HG03025 (cell line): Measurements from ENCODE around the gene DRC1.

Experiments used
- ATAC-seq: cut with Tn5 transposase; IDR thresholded peaks from one replicate; pipeline ENCODE4 v1.9.1; 2021; ENCODE audit warnings: mild to moderate bottlenecking, moderate library complexity; ENCODE audit not compliant: unreplicated experiment, low FRiP score

The DRC1 gene

DNA sequence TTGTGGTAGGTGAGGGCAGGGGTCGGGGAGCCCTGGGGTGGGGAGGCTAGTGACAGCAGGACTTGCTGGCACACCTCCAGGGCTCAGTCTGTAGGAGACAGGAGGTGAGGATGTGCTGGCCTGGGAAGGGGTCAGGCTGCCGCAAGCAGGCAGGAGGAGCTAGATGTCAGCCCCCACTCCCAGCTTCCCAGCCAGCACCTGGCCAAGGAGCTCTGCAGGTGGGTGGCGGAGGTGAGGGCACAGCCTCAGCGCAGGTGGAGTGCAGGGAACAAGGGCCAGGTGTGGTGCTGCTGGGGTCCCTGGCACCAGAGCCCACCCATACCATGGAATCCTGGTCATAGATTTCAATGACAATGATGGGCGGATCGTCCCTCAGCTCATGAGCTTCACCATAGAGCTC is 73.3 kb downstream of the DRC1 start:
- no peak for ATAC-seq

DNA sequence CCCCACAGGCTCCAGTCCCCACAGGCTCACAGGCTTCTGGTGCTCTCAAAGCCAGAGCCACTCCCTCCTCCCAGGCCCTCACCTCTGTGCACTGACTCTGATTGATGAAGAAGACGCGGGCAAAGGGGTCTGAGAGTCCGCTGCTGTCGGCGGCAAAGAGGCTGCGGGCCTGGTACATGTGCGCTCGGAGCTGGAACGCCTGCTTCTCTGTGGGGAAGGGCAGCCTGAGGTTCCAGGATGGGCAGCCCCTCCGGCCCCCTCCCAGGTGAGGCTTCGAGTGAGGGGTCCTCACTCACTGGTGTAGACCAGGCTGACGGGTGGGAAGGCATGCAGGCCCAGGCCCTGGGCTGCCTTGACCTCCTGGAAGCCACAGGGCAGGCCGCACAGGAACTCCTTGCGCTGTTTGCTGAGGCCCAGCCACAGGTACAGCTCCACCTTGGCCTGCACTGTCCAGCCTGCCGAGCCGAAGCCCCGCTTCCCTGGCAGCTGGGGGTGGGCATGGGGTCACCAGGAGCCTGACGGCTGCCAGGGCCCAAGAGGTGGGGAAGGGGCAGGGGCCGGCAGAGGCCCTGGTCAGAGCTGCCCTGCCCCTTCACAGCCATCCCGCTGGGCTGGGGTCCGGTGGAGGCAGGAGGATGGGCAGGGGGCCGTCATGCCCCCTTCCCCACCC is 74.2 kb downstream of the DRC1 start:
- ATAC-seq = no peak

DNA sequence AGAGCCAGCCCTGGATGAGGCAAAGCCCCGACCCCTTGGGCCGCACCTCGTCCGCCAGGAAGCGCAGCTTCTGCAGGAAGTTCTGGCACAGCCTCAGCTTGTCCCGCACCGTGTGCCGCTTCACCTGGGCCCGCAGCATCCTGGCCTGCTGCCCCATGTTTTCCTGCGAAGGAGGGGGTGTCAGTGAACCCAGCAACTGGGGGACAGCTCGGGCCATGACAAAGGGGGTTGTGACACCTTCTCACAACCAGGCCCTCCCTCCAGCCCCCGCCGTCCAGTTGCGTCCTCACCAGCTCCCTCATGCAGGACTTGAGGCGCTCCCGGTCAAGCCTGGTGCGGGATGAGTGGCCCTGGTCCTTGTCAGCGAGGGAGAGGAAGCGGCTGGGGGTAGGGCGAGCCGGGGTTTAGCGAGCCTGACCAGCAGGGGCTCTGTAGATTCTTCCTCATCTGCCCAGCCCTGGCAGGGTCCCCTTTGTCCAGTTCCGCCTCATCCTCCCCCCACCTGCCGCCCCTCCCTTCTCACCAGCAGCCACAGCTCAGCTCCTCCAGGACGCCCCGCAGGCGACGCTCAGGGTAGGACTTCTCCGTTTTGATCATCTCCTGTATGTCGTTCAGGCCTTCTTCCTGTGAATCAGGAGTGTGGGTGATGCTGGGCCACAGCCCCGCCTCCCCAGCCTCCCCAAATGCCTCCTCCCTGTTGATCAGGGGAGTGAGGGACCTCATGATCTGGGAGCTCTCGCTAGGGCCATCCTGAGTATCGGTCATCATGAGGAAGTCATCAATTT is 75.6 kb downstream of the DRC1 start:
- ATAC-seq = no peak

DNA sequence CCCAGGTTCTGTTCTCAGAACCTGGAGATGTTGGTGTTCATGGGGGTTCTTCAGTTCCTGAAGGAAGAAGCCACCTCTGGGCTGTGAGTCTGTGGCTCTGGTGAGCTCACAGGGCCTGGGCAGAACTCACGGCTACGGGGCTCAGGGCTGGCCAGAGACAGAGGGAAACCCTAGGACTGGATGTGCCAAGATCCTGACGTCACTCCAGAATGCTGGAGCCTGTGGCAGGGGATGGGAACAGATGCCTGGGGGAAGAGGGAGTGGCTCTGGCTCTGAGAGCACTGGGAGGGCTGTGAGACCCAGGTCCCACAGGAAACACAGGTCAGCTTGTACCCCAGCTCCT is 76.2 kb downstream of the DRC1 start, which contains the start of gene OTOF:
Gene OTOF, minus strand, starts transcription at position 214 of the 343 bp plus-strand sequence.
- no peak for ATAC-seq

DNA sequence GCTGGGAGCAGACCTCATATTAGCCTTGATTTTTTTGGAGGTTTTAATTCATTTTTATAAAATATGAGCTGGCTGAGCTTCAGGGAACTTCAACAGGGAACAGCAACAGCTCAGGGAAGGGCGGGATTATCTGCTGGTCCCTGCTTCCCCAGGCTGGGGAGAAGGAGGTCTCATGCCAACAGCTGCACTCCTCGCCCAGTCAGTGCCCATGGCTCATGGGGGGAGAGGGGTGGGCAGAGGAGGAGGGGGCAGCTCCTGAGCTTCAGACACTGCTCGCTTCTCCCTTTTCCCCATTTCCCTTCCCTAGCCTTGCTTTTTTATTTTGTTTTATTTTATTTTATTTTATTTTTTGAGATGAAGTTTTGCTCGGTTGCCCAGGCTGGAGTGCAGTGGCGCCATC is 76.6 kb downstream of the DRC1 start:
- no peak for ATAC-seq

DNA sequence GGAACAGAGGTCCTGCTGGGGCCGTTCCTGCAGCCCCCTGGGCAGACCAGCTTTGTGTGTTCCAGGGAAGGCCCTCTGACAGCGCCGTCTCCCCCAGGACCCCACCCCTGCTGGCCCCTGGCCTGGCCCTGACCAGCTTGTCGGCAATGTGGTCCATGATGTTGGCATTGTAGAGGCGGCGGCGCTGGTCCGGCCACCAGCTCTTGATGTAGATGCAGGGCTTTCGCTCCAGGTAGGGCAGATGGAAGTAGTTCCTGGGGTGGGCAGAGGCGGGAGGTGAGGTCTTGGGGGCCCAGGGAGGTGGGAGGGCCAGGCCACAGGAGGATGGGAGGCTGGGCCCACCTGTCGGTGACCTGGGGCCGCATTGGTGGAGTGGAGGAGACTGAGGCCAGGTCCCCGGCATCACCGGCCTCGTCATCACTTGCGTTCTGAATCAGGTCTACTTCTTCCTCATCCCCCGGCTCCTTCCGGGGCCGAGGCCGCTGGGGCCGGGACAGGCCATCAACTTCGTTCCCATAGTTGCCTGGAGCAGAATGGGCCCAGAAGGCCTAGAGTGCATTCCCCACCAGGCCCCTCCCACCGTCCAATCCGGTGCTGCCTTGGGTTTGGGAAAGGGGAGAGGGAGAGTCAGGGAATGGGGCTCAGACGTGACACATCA is 77.5 kb downstream of the DRC1 start:
- no peak for ATAC-seq

DNA sequence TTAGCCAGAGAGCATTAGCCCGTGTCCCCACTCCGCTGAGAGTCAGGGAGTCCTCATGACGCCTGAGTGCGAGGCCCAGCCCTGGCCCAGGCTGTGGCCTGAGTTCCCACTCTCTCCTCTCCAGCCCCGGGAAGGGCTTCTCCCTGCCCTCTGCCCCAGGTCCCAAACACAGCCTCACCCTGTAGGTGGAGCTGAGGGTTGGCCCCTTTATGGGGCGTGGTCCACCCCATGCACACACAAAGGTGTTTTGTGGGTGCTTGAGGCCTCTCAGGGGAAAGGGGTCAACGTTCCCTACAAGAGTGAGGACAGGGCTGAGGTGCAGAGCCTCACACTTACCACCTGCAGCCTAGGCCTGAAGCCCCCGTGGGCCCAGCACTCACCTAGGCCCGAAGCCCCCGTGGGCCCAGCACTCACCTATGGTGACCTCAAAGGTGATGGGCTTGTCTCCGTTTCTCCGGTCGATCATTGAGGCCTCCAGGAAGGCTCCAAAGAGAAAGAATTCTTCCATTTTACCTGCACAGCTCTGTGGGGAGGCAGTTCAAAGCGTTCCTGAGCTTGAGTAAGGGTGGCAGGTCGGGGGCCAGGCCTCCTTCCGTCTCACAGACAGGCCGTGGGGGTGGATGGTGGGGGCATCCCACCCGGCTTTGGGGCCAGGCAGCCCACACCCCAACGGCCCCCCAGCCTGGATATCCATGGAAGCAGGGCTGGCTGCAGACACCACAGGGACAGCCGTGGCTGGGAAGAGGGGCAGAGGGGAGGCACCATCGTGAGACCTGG is 78.3 kb downstream of the DRC1 start:
- ATAC-seq = no peak

DNA sequence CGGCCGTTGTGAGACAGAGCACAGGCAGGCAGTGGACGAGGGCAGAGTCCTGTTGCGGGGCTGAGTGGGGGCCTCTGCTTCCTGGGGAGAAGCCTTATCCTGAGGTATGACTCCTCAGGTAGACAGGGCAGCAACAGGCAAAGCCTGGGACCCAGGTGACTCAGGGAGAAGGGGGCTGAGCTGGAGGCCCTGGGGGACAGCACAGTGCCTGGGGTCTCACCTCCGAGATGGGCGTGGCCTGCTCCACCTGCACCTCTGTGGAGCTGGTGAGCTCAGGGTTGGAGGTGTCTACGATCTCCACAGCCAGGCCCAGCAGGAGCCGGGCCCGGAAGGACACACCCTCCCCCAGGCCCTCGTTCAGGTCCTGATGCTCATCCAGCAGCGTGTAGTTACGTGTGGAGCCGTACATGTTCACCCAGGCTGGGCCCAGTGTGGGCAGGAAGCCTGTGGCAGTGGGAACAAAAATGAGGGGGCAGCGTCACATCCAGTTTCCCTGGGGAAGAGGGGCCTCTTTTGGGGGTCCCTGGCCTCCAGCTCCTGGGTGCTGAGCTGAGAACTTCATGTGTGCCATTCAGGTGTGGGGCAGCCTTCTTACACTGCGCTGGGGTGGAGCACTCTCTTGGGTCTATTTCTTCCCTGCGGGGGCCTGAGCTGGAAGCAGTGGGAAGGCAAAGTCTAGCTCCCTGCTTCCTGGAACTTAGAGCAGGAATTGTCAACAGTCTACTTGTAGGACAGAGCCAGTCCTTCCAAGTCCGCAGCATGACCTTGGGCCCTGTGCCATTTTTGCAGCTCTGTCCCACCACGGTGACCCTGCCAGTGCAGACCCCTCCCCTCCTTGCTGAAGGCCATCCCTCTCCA is 79.1 kb downstream of the DRC1 start:
- ATAC-seq = no peak

DNA sequence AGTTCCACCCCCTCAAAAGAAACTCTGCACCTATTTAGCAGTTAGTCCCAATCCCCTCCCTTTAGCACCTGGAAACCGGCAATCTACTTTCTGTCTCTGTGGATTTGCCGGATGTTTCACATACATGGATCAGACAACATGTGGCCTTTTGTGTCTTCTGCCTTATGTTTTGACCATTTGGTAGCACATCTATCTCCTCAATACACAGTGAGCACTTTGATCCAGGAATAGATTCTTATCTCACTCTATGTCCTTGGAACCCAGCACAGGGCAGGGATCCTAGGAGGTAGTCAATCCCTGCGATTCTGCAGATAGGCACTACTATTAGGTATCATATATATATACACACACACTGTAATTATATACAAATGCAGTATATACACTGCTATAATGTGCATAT is 80.0 kb downstream of the DRC1 start:
- ATAC-seq = no peak

DNA sequence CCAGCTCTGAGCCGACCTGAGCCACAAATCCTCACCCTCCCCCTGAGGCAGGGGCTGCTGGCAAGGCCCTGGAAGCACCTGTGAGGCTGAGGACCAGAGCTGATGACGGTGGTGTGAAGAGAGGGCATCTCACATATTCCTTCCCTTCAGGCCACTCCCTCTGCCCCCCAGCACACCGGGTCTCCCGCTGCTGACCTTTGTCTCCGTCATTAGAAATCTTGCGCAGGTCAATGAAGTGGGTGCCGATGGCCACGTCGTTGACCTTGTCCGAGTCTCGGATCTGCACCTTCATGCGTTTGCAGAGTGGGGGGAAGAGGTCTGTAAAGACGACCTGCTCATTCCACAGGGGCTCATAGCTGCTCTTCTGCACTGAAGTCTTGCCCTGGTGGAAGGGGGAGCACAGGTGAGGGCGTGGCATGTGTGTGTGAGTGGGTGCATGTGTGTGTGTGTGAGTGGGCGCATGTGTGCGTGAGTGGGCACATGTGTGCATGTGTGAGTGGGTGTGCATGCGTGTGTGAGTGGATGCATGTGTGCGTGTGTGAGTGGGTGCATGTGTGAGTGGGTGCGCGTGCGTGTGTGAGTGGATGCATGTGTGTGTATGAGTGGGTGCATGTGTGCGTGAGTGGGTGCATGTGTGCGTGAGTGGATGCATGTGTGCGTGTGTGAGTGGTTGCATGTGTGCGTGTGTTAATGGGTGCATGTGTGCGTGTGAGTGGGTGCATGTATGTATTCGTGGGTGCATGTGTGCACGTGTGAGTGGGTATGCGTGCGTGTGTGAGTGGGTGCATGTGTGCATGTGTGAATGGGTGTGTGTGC is 80.7 kb downstream of the DRC1 start:
- ATAC-seq = no peak

DNA sequence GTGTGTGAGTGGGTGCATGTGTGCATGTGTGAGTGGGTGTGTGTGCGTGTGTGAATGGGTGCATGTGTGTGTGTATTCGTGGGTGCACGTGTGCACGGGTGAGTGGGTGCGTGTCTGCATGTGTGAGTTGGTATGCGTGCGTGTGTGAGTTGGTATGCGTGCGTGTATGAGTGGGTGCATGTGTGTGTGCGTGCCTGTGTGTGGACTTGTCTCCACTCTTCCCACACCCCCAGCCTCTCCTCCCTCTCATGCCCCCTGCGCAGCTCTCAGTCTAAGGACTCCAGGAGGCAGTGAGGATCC is 81.3 kb downstream of the DRC1 start:
- ATAC-seq = no peak

DNA sequence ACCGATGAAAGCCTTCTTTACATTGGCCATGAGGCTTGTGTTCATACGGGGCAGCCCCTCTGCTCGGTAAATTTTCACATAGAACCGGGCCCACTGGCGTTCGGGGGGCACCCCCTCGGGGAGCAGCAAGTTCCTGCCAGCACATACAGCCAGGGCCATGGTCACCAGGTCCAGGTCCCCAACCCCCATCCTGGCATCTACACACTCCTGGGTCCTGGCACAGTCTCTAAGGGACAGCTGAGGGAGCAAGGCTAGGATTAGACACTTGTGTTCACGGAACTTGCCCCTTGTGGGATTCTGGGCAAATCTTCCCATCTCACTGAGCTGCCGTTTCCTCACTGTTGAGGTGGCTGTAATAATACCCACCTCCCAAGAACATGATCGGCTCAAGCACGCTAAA is 81.8 kb downstream of the DRC1 start:
- ATAC-seq = no peak

DNA sequence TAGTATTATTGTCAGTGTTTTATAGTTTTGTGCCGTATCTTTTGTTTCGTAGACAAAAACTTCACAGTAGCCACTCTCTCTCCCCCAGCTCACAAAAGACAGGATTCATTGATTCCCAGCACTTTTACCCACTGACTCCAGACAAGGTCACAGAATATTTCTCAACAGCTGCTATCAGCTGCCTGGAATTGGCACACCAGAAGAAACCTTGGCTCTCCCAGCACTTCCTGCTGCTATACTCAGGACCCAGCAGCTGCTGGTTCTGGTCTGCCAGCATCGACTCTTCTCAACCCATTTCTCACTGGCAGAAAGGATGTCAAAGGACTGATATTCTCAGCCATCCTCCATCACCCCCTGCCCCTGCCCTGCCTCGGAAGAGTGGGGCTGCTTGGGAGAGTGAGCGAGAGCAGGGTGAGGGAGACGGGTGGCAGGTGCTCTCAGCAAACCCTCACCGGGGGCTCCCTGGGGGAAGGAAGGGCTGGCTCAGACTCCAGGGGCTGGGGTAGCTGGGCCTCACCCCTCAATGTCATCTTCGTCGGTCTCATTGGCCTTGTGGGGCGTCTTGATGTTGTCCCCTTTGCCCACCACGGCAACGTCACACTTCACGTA is 82.3 kb downstream of the DRC1 start:
- no peak for ATAC-seq

DNA sequence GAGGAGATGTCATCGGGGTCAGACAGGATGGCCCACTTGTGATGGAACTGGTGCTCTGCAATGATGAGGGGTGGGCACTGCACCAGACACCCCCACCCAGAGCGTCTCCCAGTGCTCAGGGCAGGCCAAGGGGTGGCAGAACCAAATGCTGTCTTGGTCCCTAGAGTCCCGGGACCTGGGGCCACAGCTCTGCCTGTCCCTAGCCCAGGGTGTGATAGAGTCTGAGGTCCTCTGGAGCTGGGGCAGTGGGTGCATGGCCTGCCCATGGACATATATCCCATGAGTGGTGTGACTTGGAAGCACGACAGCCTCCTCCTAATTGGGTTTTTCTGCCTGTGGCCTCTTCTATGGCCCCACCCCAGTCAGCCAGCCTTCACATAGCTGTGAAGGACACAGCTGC is 82.9 kb downstream of the DRC1 start:
- no peak for ATAC-seq

DNA sequence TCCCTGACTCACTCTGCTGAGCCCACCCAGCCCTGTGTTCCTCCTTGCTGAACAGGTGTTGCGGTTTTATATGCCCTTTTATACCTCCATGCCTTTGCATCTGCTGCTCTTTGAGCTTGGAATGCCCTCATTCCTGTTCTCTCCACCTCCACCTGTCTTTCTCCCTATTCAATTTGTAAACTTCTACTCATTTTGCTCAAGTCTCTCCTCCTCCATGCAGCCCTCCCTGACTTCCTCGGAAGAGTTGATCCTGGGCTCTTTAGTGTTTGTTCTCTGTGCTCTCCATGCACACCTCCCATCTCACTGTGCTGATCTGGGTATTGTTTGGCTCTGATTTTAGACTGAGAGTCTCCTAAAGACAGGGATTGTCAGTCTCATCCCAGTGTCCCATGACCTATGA is 83.4 kb downstream of the DRC1 start:
- ATAC-seq = no peak

DNA sequence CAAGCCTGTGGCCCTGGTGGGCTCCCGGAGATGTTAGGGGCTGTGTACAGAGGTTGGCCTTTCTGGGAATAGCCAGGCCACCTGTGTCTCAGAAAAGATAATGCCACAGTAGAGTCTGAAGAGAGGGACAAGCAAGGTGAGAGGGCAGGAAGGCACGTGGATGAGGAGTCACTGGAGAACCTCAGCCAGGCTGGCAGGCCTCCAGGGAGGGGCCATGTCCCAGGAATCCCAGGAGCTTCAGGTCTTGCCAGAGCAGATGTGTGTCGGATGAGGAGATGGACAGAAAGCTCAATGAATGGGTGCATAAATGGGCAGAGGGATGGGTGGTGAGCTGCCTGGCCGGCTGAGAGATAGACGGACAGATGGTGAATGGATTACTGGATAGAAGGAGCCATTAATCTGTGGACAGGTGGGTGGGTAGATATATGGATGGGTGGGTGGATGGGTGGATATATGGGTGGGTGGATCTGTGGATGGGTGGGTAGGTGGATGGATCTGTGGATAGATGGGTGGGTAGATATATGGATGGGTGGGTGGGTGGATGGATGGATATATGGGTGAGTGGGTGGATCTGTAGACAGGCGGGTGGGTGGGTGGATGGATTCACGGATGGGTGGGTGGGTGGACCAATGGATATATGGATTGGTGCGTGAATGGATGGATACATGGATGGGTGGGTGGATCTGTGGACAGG is 84.2 kb downstream of the DRC1 start:
- ATAC-seq = no peak

DNA sequence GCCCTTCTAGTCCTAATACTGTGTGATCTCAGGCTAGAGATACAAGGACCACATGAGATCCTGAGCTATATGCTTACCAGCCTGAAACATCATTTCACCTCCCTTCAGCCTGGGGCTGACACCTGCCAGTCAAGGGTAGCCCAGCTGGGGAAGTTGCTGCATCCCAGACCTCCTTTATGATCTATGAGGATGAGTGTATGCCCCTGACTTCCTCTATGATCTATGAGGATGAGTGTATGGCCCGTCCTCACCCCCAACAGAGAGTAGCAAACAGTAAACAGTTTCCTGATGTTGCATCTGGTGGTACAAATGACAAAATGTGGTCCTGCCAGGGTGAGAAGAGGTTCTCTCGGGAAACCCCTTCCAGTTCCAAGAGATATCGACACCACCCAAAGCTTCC is 85.1 kb downstream of the DRC1 start:
- ATAC-seq = no peak

DNA sequence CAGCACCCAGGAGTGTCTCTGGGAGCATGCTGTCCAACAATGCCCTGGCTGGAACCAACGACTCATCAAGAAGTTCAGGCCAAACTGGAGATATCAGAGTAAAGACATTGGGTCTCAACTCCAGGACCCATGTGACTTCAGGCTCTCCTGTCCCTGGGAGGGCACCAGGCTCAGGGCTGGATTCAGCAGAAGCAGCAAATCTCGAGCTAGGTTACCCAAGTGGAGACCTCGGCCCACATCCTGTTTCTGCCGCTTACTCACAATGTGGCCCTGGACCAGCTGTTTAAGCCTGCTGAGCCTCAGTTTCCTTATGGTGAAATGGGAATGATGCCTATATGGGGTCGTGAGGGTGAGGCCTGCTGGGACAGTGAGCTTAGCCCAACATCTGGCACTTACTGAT is 85.5 kb downstream of the DRC1 start:
- no peak for ATAC-seq
